ENCODE measurements around the gene ZNF365. TPM values are rescaled to one million over a fixed set of nuclear protein-coding genes. Genes with fewer than 3 reads are reported as not detected.
"Not testable (repeated sequence)": the region's sequence is repeated elsewhere in the genome, so short reads cannot be mapped to it uniquely, and the experiment has no call there.

The ZNF365 gene
- polyA plus RNA-seq (2014; cell fraction: cytosol; rRNA removed) = 1.4 and 1.9 TPM in 2 replicates
- 1.1 and 1.4 TPM in 2 replicates for polyA plus RNA-seq (2014; cell fraction: nucleus; rRNA removed)

DNA sequence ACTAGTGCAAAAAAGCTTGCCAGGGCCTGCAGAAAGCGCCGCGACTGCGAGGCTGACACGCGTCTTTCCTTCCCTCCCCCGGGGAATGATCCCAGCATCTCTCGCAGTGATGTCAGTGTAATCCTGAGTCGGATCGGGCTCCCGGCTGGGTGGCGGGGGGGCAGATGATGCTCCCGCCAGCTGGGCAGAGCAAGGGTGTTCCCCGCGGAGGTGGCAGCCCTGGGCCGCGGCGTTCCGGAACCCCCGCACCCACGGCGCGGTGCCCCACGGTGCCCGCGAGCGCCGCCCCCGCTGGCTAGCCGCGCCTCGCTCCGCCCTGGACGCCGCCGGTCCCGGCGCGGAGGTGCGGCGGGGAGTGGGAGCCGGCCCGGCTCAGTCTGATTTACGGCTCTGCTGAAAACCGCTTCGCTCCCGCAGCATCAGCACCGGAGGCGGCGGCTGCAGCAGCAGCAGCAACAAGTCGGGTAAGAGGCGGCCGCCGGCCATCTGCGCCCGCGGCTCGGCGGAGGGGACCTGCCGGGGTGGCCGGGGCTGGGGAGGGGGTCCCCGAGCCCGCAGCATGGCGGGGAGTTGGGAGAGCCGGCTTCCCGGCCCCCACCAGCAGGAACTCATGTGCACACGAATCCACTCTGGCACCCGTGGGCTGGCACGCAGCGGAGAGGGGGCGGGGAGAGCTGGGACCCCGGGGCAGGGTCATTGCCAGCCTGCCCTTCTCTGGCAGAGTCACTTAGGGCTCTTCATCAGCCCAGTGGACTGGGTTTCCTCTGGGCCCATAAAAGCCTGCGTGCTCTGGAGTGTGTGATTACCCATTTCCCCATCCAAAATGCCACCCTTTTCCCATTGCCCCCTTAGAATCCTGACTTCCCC lies at the start of gene ZNF365:
Gene ZNF365, plus strand, starts transcription at position 375 of the 867 bp plus-strand sequence. CDS start 1,825 bp downstream, outside the sequence.
- peak; percentile 53 for DNase-seq (ENCODE audit: low spot score)

- DNase-seq (ENCODE audit: low spot score) = peak; percentile 53
Measured at GRCh38 chr10:62326176-62326575, 48.0 kb upstream of the ZNF365 start.

GRCh38 chr10:62327885-62328284 lies 46.3 kb upstream of the ZNF365 start:
- no peak for DNase-seq (ENCODE audit: low spot score)

DNA sequence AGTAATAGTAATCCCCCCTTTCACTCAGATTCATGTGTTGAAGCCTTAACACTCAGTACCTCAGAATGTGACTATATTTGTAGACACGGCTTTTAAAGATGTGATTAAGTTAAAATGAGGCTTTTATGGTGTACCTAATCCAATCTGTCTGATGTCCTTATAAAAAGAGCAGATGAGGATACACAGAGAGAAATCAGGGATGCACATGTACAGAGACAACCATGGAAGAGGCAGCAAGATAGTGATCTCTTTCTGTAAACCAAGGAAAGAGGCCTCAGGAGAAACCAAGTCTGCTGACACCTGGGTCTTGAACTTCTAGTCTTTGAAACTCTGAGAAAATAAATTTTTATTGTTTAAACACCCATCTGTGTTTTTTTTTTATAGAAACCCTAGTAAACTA lies 44.0 kb upstream of the ZNF365 start:
- peak; percentile 95 for DNase-seq (ENCODE audit: low spot score)

GRCh38 chr10:62332406-62332805 lies 41.8 kb upstream of the ZNF365 start:
- DNase-seq (ENCODE audit: low spot score) = no peak

DNA sequence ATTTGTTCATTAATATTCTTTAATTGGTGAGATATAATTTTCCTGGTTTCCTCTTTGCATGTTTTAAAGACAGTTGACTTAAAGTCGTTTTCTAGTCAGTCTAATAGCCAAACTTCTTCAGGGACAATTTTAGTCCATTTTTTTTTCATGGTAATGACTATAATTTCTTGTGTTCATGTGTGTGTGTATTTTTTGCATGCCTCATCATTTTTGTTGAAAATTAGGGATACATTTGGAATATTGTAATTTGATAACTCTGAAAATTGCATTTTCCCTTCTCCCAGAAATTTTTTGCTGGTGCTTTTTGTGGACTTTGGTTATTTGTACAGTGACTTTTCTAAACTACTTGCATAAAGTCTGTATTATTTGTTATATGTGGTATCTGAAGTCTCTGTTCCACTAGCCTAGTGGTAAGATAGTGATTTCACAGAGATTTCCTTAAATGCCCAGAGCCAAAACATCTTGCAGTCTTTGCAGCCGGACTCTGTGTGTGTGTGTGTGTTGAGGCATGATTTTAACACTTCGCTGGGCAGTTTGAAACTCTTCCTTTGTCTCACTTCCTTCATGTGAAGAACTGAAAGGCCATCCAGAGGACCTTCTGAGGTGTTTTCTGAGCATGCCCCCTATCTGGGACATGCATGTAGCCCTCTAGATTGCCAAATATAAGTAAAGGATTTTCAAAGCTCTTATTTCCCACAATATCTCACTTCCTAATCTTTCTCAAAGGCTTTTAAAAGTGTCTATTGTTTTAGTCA lies 40.9 kb upstream of the ZNF365 start:
- DNase-seq (ENCODE audit: low spot score) = no peak

- no peak for DNase-seq (ENCODE audit: low spot score)
Measured at GRCh38 chr10:62333988-62334682, 40.0 kb upstream of the ZNF365 start.

DNA sequence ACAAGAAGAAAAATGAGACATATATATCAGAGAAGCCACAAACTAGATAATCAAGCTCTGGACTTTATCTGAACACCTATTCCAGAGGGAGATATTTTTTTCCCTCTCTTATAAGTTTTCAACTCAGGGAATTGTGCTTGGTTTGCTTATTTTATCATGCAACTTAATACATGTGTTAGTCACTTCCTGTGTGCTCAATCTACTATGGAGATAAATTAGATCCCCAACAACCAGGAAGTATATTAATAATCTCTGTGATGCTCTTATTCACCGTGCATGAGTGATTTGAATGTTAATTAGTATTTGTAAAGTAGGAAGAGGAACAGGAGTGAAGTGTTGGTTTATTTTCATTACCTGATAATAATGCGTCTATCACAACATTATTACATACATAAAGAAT lies 38.8 kb upstream of the ZNF365 start:
- DNase-seq (ENCODE audit: low spot score) = no peak

DNA sequence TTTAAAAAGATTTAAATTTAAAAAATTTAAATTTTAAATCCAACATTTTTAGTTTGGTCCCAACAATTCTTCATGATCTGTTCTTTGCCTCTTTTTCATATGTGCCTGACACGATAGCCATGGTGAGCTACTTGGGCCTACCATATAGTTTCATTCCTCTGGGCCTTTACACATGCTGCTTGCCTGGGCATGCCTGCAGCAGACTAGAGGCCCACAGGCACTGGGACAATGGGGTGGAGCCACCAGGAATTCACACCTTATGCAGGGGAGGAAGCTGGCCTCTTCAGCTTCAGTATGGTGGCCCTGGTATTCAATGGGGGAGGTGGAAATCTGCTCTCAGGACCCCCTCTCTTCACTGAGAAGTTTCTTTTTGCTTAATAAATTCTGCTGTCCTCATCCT lies 37.8 kb upstream of the ZNF365 start:
- DNase-seq (ENCODE audit: low spot score) = no peak

GRCh38 chr10:62341419-62341818 lies 32.8 kb upstream of the ZNF365 start:
- DNase-seq (ENCODE audit: low spot score) = no peak

DNA sequence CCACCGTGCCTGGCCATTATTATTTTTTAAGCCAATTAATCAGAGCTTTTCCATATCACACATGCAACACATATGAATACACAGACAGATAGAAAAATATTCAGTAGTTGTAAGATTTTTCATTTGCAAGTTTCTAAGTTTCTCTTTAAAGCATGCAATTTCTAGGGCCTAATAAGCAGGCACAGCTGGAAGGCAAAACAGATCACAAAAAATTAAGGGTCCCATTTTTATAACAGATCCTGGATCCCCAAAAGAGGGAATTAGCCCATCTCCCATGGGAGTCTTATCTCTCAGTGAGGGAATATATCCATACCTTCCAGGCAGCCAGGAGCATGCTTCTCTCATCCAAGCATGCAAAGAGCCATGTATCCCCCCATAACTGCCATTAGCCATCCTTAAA lies 31.2 kb upstream of the ZNF365 start:
- no peak for DNase-seq (ENCODE audit: low spot score)

- no peak for DNase-seq (ENCODE audit: low spot score)
Measured at GRCh38 chr10:62348029-62348428, 26.1 kb upstream of the ZNF365 start.

GRCh38 chr10:62352356-62352970 lies 21.7 kb upstream of the ZNF365 start:
- no peak for DNase-seq (ENCODE audit: low spot score)

DNA sequence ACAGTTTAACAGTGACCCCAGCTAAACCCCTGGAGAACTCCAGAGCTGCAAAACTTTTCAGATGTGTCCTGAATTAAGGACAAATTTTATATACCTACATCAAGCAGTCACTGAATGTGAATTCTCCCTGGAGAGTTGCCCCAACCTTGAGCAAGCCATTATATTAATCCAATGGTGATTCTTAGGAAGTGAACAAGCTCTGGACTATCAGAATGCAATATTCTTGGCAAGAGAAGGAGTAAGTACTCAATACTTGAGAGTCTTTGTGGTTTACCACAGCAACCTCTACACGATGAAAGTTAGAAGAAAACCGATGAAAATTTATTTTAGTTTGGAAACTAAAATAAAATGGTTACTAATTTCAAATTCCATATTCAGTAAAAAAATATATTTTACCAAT lies 19.3 kb upstream of the ZNF365 start:
- no peak for DNase-seq (ENCODE audit: low spot score)

- no peak for DNase-seq (ENCODE audit: low spot score)
Measured at GRCh38 chr10:62356447-62356846, 17.7 kb upstream of the ZNF365 start.

DNA sequence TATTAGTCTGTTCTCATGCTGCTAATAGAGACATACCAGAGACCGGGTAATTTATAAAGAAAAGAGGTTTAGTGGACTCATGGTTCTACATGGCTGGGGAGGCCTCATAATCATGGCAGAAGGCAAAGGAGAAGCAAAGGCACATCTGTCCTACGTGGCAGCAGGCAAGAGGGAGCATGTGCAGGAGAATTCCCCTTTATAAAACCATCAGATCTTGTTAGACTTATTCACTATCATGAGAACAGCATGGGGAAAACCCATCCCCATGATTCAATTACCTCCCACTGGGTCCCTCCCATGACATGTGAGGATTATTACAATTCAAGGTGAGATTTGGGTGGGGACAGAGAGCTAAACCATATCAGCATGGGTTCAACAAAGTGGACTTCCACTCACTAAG lies 16.0 kb upstream of the ZNF365 start:
- DNase-seq (ENCODE audit: low spot score) = not testable (repeated sequence)

GRCh38 chr10:62373639-62373994 lies 552 bp upstream of the ZNF365 start:
- DNase-seq (ENCODE audit: low spot score) = no peak

DNA sequence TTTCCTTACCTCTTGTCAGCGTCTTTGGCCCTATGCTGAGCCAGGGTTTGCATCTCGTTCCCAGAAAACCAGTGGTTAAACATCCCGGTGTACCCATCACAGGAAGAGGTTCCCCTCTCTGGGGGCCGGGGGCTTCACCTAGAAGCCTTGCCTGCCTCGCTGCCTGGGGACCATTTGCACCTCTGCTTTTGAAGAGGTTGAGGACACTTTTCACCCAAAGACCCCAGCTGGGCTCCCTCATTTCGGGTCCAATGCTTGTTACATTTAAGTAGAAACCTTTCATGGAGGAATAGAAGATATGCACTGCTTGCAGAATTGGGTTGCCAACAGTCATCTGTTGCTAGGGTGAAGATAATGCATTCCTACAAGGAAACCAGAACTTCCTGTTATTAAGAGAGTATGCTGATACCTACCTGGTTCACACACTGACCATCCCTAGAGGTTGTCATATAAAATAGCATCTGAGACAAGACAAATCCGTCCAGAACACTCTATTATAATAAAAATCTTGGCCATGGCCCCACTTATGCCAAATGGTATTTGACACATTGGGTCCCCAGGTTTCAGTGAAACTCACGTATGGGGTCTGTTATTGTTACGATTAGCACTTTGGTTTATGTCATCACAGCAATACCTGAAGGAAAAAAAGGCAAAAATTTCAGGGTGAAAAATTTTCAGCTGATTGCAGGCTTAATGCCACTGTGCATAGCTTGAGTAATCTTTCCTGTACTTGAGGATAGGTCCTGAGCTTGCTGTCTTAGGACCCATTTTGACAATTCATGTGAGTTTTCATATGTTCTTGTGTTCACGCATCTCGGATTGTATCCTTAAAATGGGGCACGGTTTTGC lies 917 bp downstream of the ZNF365 start:
- DNase-seq (ENCODE audit: low spot score) = no peak

GRCh38 chr10:62376071-62377025 lies 2.2 kb downstream of the ZNF365 start:
- DNase-seq (ENCODE audit: low spot score) = no peak

GRCh38 chr10:62377026-62377415 lies 2.9 kb downstream of the ZNF365 start:
- no peak for DNase-seq (ENCODE audit: low spot score)

Data from SK-N-DZ (cell line).